ENCODE results near the gene TGM1.

GRCh38 chr14:24235804-24236688, 26.9 kb downstream of the TGM1 start:
- no peak for TF ChIP-seq CTCF (IDR thresholded peaks at IDR 0.05; ENCODE audit: poor library complexity)
- no peak for TF ChIP-seq EZH2phosphoT487 (IDR thresholded peaks at IDR 0.05; ENCODE audit: low read depth, severe bottlenecking, unreplicated experiment)
- no peak for TF ChIP-seq EZH2 (IDR thresholded peaks at IDR 0.05; ENCODE audit: borderline replicate concordance)

Measured in hepatocyte (in vitro differentiated cells).